22Rv1 (cell line): ENCODE measurements around the gene LHX2.
"Not testable (repeated sequence)": the region's sequence is repeated elsewhere in the genome, so short reads cannot be mapped to it uniquely, and the experiment has no call there.

Experiments used
- H3K27ac ChIP-seq: fragments of 450-650 bp; 2 replicates; pipeline ENCODE4 v1.5.1; 2017
- CTCF ChIP-seq: fragments of 450-650 bp; IDR thresholded peaks from 2 replicates; pipeline ENCODE4 v1.5.1; 2017; ENCODE audit warnings: mild to moderate bottlenecking
- ZFX ChIP-seq: fragments of 450-650 bp; IDR thresholded peaks from 2 replicates; pipeline ENCODE4 v1.6.1; 2017; ENCODE audit warnings: antibody characterized with exemption, borderline replicate concordance

Gene LHX2

GRCh38 chr9:123974471-123974870, 37.1 kb upstream of the LHX2 start:
- TF ChIP-seq ZFX (no peak), CTCF (no peak)

GRCh38 chr9:123975871-123976270, 35.7 kb upstream of the LHX2 start:
- TF ChIP-seq ZFX (no peak), CTCF (no peak)

More at GRCh38 chr9:123974471-123974870, 37.1 kb upstream of the LHX2 start:
- H3K27ac ChIP-seq = no peak overlapping the region

GRCh38 chr9:123976579-123976978, 35.0 kb upstream of the LHX2 start:
- H3K27ac ChIP-seq = not testable (repeated sequence)

More at GRCh38 chr9:123975871-123976270, 35.7 kb upstream of the LHX2 start:
- H3K27ac ChIP-seq = no peak overlapping the region

GRCh38 chr9:123978981-123979380, 32.6 kb upstream of the LHX2 start:
- TF ChIP-seq CTCF (no peak), ZFX (no peak)
- H3K27ac ChIP-seq = no peak overlapping the region

GRCh38 chr9:123982535-123982934, 29.0 kb upstream of the LHX2 start:
- TF ChIP-seq ZFX (no peak), CTCF (no peak)
- no peak overlapping the region for H3K27ac ChIP-seq

- no peak overlapping the region for H3K27ac ChIP-seq
- TF ChIP-seq ZFX (no peak), CTCF (no peak)
Measured at GRCh38 chr9:123983047-123983446, 28.5 kb upstream of the LHX2 start.

GRCh38 chr9:123984802-123985201, 26.8 kb upstream of the LHX2 start:
- H3K27ac ChIP-seq = no peak overlapping the region
- no peak for TF ChIP-seq CTCF
- TF ChIP-seq ZFX = no peak

- no peak for TF ChIP-seq CTCF
- TF ChIP-seq ZFX = no peak
- no peak overlapping the region for H3K27ac ChIP-seq
Measured at GRCh38 chr9:123985869-123986268, 25.7 kb upstream of the LHX2 start.
